GM12892 (cell line): ENCODE results near the gene RNASE13.

ENCODE experiments used
- POLR2A ChIP-seq: IDR thresholded peaks from 2 replicates; pipeline ENCODE4 v1.6.1; 2011; ENCODE audit warnings: low read depth, low read length, control low read depth
- POLR2AphosphoS5 ChIP-seq: IDR thresholded peaks from 2 replicates; pipeline ENCODE4 v1.6.1; 2011; ENCODE audit warnings: low read depth, low read length, control low read depth
- TAF1 ChIP-seq: IDR thresholded peaks from 2 replicates; pipeline ENCODE4 v1.6.1; 2011; ENCODE audit warnings: low read depth, mild to moderate bottlenecking, control low read depth, low read length, borderline replicate concordance

DNA sequence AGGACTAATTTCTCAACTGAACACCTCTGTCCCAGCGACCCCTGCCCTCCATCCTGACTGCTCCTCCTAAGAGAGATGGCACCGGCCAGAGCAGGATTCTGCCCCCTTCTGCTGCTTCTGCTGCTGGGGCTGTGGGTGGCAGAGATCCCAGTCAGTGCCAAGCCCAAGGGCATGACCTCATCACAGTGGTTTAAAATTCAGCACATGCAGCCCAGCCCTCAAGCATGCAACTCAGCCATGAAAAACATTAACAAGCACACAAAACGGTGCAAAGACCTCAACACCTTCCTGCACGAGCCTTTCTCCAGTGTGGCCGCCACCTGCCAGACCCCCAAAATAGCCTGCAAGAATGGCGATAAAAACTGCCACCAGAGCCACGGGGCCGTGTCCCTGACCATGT is 8.3 kb upstream of the RNASE13 start:
- TF ChIP-seq POLR2AphosphoS5 (no peak), POLR2A (no peak), TAF1 (no peak)
